Measurements from ENCODE around the gene PIGC.

The PIGC gene

DNA sequence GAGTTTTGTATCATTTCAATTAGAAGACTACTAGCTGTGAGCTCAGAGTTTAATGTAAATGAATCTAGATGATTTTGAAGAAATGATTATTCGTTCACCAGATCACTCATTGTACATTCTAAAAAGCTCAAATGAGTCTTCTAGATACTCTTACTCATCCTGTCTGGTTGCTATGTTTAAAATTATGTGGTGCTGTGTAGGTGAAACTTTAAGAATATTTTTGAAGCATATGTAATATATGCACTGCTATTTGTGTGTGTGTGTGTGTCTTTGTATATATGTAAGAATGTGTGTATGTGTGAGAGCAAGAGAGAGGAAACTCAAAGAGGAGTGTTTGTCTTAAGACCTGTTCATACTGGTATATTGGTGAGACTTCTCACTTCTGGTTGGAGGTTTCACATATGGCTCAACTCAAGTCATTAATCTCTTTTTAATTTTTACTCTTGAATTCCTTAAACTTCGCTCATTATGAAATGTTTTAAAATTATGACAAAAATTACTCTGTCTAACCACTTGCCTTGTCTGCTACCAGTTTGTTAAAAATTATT, 32.0 kb downstream of the PIGC start:
- H3K4me3 ChIP-seq (ENCODE audit: low read depth, low read length) = no peak overlapping the region
- DNase-seq (ENCODE audit: low read depth) = no peak
- TF ChIP-seq, protein P1, sequence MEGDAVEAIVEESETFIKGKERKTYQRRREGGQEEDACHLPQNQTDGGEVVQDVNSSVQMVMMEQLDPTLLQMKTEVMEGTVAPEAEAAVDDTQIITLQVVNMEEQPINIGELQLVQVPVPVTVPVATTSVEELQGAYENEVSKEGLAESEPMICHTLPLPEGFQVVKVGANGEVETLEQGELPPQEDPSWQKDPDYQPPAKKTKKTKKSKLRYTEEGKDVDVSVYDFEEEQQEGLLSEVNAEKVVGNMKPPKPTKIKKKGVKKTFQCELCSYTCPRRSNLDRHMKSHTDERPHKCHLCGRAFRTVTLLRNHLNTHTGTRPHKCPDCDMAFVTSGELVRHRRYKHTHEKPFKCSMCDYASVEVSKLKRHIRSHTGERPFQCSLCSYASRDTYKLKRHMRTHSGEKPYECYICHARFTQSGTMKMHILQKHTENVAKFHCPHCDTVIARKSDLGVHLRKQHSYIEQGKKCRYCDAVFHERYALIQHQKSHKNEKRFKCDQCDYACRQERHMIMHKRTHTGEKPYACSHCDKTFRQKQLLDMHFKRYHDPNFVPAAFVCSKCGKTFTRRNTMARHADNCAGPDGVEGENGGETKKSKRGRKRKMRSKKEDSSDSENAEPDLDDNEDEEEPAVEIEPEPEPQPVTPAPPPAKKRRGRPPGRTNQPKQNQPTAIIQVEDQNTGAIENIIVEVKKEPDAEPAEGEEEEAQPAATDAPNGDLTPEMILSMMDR (IDR thresholded peaks at IDR 0.05; ENCODE audit: low read depth, low read length, missing control alignments) = no peak

DNA sequence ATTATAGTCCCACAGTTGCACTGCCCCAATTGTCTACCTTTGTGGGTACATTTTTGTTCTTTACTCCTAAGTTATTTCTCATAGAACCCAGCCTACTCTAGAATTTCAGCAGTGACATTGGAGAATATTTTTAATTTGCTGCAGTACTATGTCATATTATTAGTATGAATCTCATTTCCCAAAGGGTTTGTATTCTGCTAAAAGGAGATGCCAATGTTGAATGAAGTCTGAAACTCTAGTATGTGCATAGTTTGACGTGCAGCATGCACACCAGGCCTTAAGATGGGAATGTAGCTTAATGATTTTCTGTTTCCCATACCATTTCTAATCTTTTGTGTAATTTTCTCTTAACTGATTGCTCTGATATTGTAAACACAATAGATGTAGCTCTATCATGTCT, 33.8 kb downstream of the PIGC start:
- TF ChIP-seq, protein P1 (IDR thresholded peaks at IDR 0.05; ENCODE audit: low read depth, low read length, missing control alignments) = no peak
- H3K4me3 ChIP-seq (ENCODE audit: low read depth, low read length) = no peak overlapping the region
- no peak for DNase-seq (ENCODE audit: low read depth)

DNA sequence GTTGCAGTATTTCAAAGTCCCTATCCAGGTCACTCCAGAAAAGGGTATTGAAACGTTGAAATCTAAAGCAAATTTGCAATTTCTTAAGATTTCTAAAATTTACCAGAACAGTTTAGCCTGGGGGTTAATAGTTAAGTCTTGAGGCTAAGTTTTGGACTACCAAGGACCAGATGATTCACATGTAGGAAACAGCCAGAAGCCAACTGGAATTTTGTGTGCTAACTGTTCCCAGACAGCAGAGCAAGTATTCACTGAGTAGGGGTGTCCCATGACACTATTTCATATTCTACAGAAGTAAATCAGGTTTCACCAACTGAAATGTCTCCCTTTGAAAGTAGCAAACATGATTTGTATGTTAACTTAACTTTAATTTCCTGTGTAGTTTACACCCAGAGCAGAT, 34.9 kb downstream of the PIGC start:
- H3K4me3 ChIP-seq (ENCODE audit: low read depth, low read length) = no peak overlapping the region
- no peak for DNase-seq (ENCODE audit: low read depth)
- TF ChIP-seq, protein P1 (IDR thresholded peaks at IDR 0.05; ENCODE audit: low read depth, low read length, missing control alignments) = no peak

DNA sequence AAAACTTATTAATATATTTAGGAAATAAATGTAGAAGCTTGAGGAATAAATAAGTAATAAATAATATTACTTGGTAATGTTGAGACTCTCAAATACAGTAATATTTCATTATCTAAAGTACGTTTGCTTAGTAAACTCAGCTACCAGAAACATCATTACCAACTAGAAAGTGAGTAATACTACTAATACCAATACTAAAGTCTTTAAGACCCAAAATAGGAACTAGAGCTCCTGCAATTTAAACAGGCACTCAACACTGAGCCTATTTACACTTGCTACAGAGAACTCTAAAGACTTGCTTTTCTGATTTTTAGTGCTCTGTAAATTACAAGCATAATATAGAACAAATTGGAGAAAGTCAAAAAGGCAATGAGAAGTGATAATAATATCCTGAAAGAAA, 36.9 kb downstream of the PIGC start:
- TF ChIP-seq, protein P1 (IDR thresholded peaks at IDR 0.05; ENCODE audit: low read depth, low read length, missing control alignments) = no peak
- H3K4me3 ChIP-seq (ENCODE audit: low read depth, low read length) = no peak overlapping the region
- no peak for DNase-seq (ENCODE audit: low read depth)

DNA sequence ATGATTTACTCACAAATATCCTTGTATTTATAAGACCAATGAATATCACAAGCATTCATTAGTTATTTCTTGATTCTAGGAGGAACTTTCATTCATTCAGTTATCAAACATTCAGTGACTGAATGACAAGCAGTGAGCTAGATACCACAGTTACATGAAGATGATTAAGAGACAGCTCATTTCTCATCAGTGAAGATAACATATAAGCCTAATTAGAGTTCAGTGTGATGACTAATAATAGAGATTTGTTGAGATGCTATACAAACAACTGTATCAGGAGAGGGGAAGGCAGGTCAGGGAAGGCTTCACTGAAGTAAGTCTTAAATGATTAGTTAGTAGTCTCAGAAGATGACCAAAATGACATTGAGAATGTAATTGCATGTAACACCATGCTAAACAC, 38.0 kb downstream of the PIGC start:
- TF ChIP-seq, protein P1 (IDR thresholded peaks at IDR 0.05; ENCODE audit: low read depth, low read length, missing control alignments) = no peak
- no peak for DNase-seq (ENCODE audit: low read depth)
- no peak overlapping the region for H3K4me3 ChIP-seq (ENCODE audit: low read depth, low read length)

DNA sequence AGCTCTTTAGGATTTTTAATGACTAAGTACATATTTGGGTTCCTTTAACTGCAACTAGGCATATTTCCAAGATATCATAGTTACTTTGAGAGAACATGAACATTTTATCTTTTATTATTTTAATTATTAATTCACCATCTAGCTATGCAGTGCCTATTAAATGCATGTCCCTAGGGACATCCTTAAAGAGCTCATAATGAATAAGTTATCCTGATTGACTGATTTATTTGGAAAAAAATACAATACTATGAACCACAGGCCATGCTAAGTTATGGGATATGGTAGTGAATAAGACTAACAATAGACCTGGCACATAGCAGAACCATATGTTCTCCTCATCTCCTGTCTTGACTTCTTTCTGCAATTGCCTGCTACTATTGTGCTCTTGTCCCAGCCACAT, 39.7 kb downstream of the PIGC start:
- no peak for DNase-seq (ENCODE audit: low read depth)
- H3K4me3 ChIP-seq (ENCODE audit: low read depth, low read length) = no peak overlapping the region
- TF ChIP-seq, protein P1 (IDR thresholded peaks at IDR 0.05; ENCODE audit: low read depth, low read length, missing control alignments) = no peak

DNA sequence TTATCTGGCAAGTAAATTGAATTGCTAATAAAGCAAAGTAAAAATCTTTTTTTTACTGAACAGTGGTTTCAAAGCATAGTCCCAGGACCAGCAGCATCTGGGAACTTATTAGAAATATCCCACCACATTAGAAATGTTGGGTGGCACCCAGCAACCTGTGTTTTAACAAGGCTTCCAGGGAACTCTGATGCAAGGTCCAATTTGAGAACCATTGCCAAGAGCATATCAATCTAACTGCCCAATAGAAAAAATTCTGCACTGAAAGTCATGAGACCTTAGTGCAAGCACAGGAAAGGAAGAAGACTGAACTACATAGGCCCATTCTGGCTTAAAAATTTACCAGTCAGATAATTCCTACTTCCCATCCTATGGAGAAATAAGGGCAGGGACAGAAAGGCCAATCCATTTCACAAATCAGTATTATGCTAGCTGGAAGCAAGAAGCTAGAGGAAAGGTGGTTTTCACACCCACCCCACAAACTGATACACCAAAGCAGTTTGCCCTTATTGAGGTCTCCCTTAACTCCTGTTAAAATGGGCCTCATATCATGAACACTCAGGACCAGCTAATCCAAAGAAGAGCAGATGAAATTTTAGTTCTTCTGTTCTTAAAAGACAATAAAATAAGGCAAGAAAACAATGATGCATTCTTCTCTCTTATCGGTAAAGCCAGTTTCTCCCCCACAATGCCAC, 40.8 kb downstream of the PIGC start:
- no peak for DNase-seq (ENCODE audit: low read depth)
- TF ChIP-seq, protein P1 (IDR thresholded peaks at IDR 0.05; ENCODE audit: low read depth, low read length, missing control alignments) = no peak
- H3K4me3 ChIP-seq (ENCODE audit: low read depth, low read length) = no peak overlapping the region

All from GM12864 (cell line).